ENCODE results near the gene BMPR1B.

DNA sequence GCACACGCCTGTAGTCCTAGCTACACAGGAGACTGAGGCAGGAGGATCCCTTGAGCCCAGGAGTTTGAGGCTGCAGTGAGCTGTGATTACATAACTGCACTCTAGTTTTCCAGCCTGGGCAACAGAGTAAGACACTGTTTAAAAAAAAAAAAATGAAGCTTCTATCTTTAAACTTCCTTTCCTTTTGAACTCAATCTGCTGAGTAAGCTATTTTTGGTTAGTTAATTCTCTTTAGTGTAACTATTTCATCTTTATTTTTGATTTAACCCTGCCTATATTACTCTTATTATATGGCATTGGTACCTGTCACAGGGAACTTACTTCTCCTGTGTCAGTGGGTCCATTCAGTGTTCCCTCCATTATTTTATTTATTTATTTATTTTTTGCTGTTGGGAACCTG is 160.8 kb downstream of the BMPR1B start:
- TF ChIP-seq, protein P1, sequence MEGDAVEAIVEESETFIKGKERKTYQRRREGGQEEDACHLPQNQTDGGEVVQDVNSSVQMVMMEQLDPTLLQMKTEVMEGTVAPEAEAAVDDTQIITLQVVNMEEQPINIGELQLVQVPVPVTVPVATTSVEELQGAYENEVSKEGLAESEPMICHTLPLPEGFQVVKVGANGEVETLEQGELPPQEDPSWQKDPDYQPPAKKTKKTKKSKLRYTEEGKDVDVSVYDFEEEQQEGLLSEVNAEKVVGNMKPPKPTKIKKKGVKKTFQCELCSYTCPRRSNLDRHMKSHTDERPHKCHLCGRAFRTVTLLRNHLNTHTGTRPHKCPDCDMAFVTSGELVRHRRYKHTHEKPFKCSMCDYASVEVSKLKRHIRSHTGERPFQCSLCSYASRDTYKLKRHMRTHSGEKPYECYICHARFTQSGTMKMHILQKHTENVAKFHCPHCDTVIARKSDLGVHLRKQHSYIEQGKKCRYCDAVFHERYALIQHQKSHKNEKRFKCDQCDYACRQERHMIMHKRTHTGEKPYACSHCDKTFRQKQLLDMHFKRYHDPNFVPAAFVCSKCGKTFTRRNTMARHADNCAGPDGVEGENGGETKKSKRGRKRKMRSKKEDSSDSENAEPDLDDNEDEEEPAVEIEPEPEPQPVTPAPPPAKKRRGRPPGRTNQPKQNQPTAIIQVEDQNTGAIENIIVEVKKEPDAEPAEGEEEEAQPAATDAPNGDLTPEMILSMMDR (IDR thresholded peaks at IDR 0.05 in 8 of 11, conservative IDR thresholded peaks at IDR 0.05 in 3 of 11): no peak
- no peak for TF ChIP-seq POLR2A (IDR thresholded peaks at IDR 0.05)
